AG10803 (cell line): Measurements from ENCODE around the gene CPT1A.

Experiments
- DNase-seq: peaks from one replicate; pipeline ENCODE4 v3.0.0; 2010; ENCODE audit warnings: low read depth
- H3K4me3 ChIP-seq: 2 replicates; pipeline ENCODE4 v1.5.1; 2011; ENCODE audit warnings: mild to moderate bottlenecking, low read length, control low read depth
- CTCF ChIP-seq: conservative IDR thresholded peaks from 2 replicates; pipeline ENCODE4 v1.5.1; 2011; ENCODE audit warnings: mild to moderate bottlenecking, low read length, control low read depth, inconsistent platforms

The CPT1A gene

GRCh38 chr11:68766786-68767185 lies 74.9 kb downstream of the CPT1A start:
- no peak for DNase-seq
- no peak for TF ChIP-seq CTCF
- H3K4me3 ChIP-seq = no peak overlapping the region

GRCh38 chr11:68764746-68765145 lies 77.0 kb downstream of the CPT1A start:
- no peak for DNase-seq
- H3K4me3 ChIP-seq = no peak overlapping the region
- no peak for TF ChIP-seq CTCF

GRCh38 chr11:68763926-68764657 lies 77.6 kb downstream of the CPT1A start:
- no peak overlapping the region for H3K4me3 ChIP-seq
- TF ChIP-seq CTCF = no peak
- DNase-seq = no peak

GRCh38 chr11:68763181-68763721 lies 78.5 kb downstream of the CPT1A start:
- DNase-seq = no peak
- H3K4me3 ChIP-seq = no peak overlapping the region
- TF ChIP-seq CTCF = no peak

GRCh38 chr11:68762481-68762880 lies 79.2 kb downstream of the CPT1A start:
- no peak for DNase-seq
- no peak for TF ChIP-seq CTCF
- no peak overlapping the region for H3K4me3 ChIP-seq

GRCh38 chr11:68761801-68762200 lies 79.9 kb downstream of the CPT1A start:
- no peak for TF ChIP-seq CTCF
- no peak for DNase-seq

GRCh38 chr11:68759991-68760390 lies 81.7 kb downstream of the CPT1A start:
- no peak for TF ChIP-seq CTCF
- no peak for DNase-seq
- no peak overlapping the region for H3K4me3 ChIP-seq

More at GRCh38 chr11:68761801-68762200, 79.9 kb downstream of the CPT1A start:
- no peak overlapping the region for H3K4me3 ChIP-seq
